CD4-positive, alpha-beta T cell (primary cell): ENCODE measurements around the gene ADCY2. TPM values are rescaled to one million over a fixed set of nuclear protein-coding genes. Genes with fewer than 3 reads are reported as not detected.

Experiments used
- ATAC-seq: fragments of 200-7000 bp; cut with Tn5 transposase; one replicate; pipeline ENCODE4 v1.10.0; 2022; ENCODE audit warnings: mild to moderate bottlenecking; ENCODE audit not compliant: poor library complexity
- CTCF ChIA-PET: fragments of 350-600 bp; sonication (Branson Sonifier 250); formaldehyde crosslinking; loops from one replicate; lab custom pipeline; 2021; ENCODE audit warnings: antibody characterized with exemption, inconsistent platforms; lab: Charles Lee
- POLR2A ChIA-PET: fragments of 350-600 bp; sonication (Branson Sonifier 250); formaldehyde crosslinking; loops from one replicate; lab custom pipeline; 2021; ENCODE audit warnings: antibody characterized with exemption, inconsistent platforms; lab: Charles Lee
- DNase-seq, 14 experiments: peaks; one replicate each; pipeline ENCODE4 v3.0.0-alpha.2; 2013 to 2020; ENCODE audit warnings: mixed read lengths in 2 of 14
- H3K27ac ChIP-seq, 2 donors: one replicate each; pipeline versions ENCODE4 v1.5.1 to v1.7.0; 2013; ENCODE audit warnings: low read length in 2 of 2, low read depth in 1 of 2, mild to moderate bottlenecking in 1 of 2
- H3K27me3 ChIP-seq, 2 experiments: 1 replicate in 1 of 2; 2 replicates in 1 of 2; pipeline versions ENCODE4 v1.6.1 to v1.7.0; 2013; ENCODE audit warnings: low read length in 2 of 2, control low read depth in 1 of 2, mild to moderate bottlenecking in 1 of 2, moderate library complexity in 1 of 2; ENCODE audit not compliant: insufficient read depth in 2 of 2, control insufficient read depth in 1 of 2
- H3K36me3 ChIP-seq: one replicate; pipeline ENCODE4 v1.6.1; 2013; ENCODE audit warnings: low read length, control low read depth; ENCODE audit not compliant: insufficient read depth
- H3K4me1 ChIP-seq: one replicate; pipeline ENCODE4 v1.6.1; 2013; ENCODE audit warnings: low read length, control low read depth; ENCODE audit not compliant: insufficient read depth
- H3K4me3 ChIP-seq: one replicate; pipeline ENCODE4 v1.5.1; 2013; ENCODE audit warnings: mild to moderate bottlenecking, low read length, moderate library complexity
- H3K9me3 ChIP-seq, 2 experiments: 1 replicate in 1 of 2; 2 replicates in 1 of 2; pipeline versions ENCODE4 v1.6.1 to v1.7.0; 2013; ENCODE audit warnings: low read length in 2 of 2, mild to moderate bottlenecking in 2 of 2, control low read depth in 1 of 2, moderate library complexity in 1 of 2; ENCODE audit not compliant: control insufficient read depth in 1 of 2, insufficient read depth in 1 of 2
- H3K27ac Mint-ChIP-seq: one replicate; pipeline ENCODE4 v1.8.0; 2020; ENCODE audit warnings: mixed read lengths
- H3K27me3 Mint-ChIP-seq: one replicate; pipeline ENCODE4 v1.8.0; 2021; ENCODE audit warnings: mixed read lengths
- H3K36me3 Mint-ChIP-seq: one replicate; pipeline ENCODE4 v1.8.0; 2021; ENCODE audit warnings: low read depth, mixed read lengths
- H3K4me1 Mint-ChIP-seq: one replicate; pipeline ENCODE4 v1.8.0; 2021; ENCODE audit warnings: low read depth, mixed read lengths
- H3K4me3 Mint-ChIP-seq: one replicate; pipeline ENCODE4 v1.8.0; 2020; ENCODE audit warnings: mild to moderate bottlenecking, mixed read lengths
- H3K9me3 Mint-ChIP-seq: one replicate; pipeline ENCODE4 v1.8.0; 2020; ENCODE audit warnings: mixed read lengths
- CTCF ChIP-seq: fragments of 200-600 bp; IDR thresholded peaks from one replicate; pipeline ENCODE4 v1.8.0; 2022; ENCODE audit warnings: antibody characterized with exemption, mild to moderate bottlenecking
- intact Hi-C, 2 experiments: fragments of 100-400 bp; cut with DNase I in 1 of 2; cut with micrococcal nuclease in 1 of 2; formaldehyde crosslinking; loops; one replicate each; pipeline versions ENCODE4 v1.15.1 to v1.9.0; 2023 to 2025; cut with DNase I, micrococcal nuclease
- total RNA-seq, 174 experiments: library from RNA in 2 of 174; stranded (reverse) in 2 of 174; gene quantifications; one replicate each; pipeline ENCODE4 v1.2.3 and lab custom pipeline; 2021 to 2026

Gene ADCY2
- total RNA-seq, 2 experiments from 2014 or later, result not detected

DNA sequence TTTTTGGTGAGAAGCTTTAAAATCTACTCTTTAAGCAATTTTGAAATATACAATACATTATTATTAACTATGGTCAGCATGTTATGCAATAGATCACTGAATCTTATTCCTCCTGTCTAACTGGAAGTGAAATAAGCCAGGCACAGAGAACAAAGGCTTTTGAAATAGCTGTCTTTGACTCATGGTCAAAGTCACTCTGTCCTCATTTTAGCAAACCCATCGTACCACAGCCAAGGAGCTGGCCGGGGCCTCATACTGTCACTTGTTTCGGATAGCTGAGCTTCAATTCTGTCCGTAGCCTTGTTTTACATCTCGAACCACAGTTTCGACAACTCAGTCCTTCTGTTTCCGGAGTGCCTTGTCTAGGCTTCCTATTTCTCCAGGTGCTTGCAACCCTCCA lies 19.2 kb downstream of the ADCY2 start:
- Mint-ChIP-seq H3K27ac (no peak overlapping the region), H3K4me3 (no peak overlapping the region), H3K27me3 (peaks cover 7% of the 10 kb centered on the region), H3K36me3 (no peaks in the 10 kb centered on the region), H3K4me1 (no peaks in the 10 kb centered on the region), H3K9me3 (no peaks in the 10 kb centered on the region)
- H3K36me3 ChIP-seq, result no peaks in the 10 kb centered on the region
- intact Hi-C loops, result no loop called here
- ChIA-PET CTCF (no interaction called here), POLR2A (interaction anchor here (0.6 kb wide), 1 partner anchor 122 kb away, joined by 3 read pairs; no protein-coding TSS in a partner anchor)
- peaks cover 0 to 6% of the 10 kb centered on the region in 2 experiments for H3K9me3 ChIP-seq
- H3K4me1 ChIP-seq, result no peaks in the 10 kb centered on the region
- no peak overlapping the region for H3K27ac ChIP-seq
- H3K4me3 ChIP-seq, result no peak overlapping the region
- ATAC-seq, result no peak
- no peaks in the 10 kb centered on the region for H3K27me3 ChIP-seq
- no peak for DNase-seq
- no peak for TF ChIP-seq CTCF

DNA sequence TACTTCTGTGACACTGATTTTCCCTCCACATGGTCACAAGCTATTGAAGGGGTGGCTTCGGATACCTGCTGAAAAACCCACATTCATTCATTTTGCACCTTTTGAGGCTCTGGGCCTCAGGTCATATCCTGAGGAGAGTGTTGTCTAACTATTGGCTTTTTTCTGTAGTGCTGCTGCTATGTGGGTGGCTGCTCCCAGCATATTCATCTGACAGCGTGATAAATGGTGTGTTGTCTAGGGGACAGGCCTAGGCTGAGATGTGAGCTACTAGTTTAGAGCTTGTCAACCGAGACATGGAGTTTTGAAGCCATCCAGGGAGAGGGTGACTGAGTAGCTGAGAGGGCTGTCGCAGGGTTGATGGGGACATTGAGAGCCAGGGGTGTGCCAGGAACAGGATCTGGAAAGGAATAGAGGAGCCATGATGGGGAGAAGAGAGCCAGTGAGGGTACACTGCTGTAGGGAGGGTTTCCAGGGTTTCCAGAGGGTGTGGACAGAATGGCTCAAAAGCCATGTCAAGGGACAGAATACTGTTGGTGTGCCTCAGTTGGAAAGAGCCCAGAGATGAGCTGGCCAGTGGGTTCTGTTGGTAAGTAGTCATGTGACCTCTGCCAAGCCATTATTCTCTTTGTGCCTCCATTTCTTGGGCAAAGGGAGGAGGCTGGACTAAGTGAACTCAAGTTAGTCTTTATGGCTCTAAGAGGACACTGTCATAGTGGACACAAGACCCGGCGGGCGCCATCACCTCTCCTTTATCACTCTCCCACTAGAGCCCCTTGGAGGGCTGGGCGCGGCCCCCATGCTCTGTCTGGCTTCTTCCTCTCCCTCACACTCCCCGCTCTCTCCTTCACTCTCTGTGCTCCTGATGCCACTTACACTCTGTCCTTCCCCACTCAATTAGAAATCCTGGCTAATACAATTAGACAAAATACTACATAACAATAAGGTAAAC lies 19.9 kb downstream of the ADCY2 start:
- no peaks in the 10 kb centered on the region for H3K9me3 Mint-ChIP-seq
- Histone ChIP-seq H3K4me3 (no peak overlapping the region), H3K9me3 (peaks cover 0 to 6% of the 10 kb centered on the region in 2 experiments), H3K4me1 (no peaks in the 10 kb centered on the region), H3K27ac (no peak overlapping the region), H3K36me3 (no peaks in the 10 kb centered on the region), H3K27me3 (no peaks in the 10 kb centered on the region)
- POLR2A ChIA-PET, result interaction anchor here (0.6 kb wide), 1 partner anchor 121 kb away, joined by 3 read pairs; no protein-coding TSS in a partner anchor
- intact Hi-C loops, result no loop called here
- CTCF ChIA-PET, result no interaction called here
- peaks cover 11% of the 10 kb centered on the region for H3K27me3 Mint-ChIP-seq
- H3K4me1 Mint-ChIP-seq, result no peaks in the 10 kb centered on the region
- no peak for TF ChIP-seq CTCF
- DNase-seq (no peak), ATAC-seq (no peak)
- H3K36me3 Mint-ChIP-seq, result no peaks in the 10 kb centered on the region
- no peak overlapping the region for H3K27ac Mint-ChIP-seq
- H3K4me3 Mint-ChIP-seq, result no peak overlapping the region

- Mint-ChIP-seq H3K27ac (no peak overlapping the region), H3K9me3 (no peaks in the 10 kb centered on the region), H3K4me3 (no peak overlapping the region), H3K4me1 (no peaks in the 10 kb centered on the region), H3K27me3 (peaks cover 22% of the 10 kb centered on the region), H3K36me3 (no peaks in the 10 kb centered on the region)
- no peaks in the 10 kb centered on the region for H3K4me1 ChIP-seq
- no peak overlapping the region for H3K4me3 ChIP-seq
- ChIA-PET CTCF (no interaction called here), POLR2A (no interaction called here)
- H3K36me3 ChIP-seq, result no peaks in the 10 kb centered on the region
- no peak for DNase-seq
- TF ChIP-seq CTCF, result no peak
- no peak overlapping the region for H3K27ac ChIP-seq
- ATAC-seq, result no peak
- no peaks in the 10 kb centered on the region for H3K9me3 ChIP-seq
- intact Hi-C loops, result no loop called here
- no peaks in the 10 kb centered on the region for H3K27me3 ChIP-seq
Measured at GRCh38 chr5:7418276-7418675, 22.3 kb downstream of the ADCY2 start.
